Measurements from ENCODE around the gene UMAD1.

DNA sequence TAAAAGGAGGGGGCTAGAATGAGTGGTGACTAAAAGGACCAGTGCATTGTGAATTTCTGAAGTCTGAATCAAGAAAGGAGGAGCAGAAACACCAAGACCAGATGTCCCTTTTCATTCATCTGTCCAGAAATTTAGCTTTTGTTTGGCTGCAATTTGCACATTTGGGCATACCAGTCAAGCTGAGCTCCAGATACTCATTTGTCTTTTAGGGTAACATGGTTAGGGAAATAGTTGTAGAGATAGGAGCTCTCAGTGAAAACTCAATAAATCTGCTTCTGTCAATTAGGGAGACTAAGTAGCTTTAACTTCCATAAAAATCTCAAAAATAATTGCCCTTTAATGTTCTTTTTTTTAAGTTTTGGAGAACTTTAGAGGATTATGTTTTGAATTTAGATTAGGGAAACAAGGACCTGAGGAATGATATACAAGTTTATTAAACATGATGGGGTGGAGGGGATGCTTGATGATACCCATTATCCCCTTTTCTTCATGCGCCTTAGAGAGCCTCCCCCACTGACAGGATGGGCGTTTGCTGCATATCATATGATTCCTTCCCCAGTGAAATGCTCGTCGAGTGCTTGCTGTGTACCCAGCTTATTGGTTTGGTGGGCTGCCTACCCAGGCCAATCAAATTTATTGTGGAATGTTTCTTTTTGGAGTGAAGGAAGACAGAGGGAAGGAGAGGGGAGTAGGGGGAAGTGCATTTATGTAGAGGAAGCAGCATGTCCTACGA, 128.6 kb downstream of the UMAD1 start:
- TF ChIP-seq EP300 (IDR thresholded peaks at IDR 0.05): no peak
- TF ChIP-seq CTCF (IDR thresholded peaks at IDR 0.05): no peak

Data from sigmoid colon (tissue), 4 donors.